ENCODE data around the gene PAEP.

DNA sequence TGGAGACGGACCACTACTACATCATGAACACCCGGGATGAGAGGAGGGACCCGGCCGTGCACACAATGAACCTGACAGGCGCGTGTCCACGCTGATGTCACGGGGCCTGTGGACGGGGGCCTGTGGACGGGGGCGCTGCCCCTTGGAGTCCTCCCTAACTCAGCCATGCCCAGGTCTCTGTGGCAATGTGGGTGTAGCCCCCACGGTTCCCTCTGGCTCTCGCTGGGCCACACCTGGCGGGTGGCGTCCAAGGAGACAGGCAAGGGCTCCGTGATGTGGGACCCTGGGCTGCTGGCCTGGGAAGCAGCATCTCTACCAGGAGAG, 22.1 kb downstream of the PAEP start:
- TF ChIP-seq POLR2A (IDR thresholded peaks at IDR 0.05) (no peak), EP300 (IDR thresholded peaks at IDR 0.05; ENCODE audit: low read depth) (no peak), POLR2AphosphoS5 (IDR thresholded peaks at IDR 0.05) (no peak)
- TF ChIP-seq, protein P1, sequence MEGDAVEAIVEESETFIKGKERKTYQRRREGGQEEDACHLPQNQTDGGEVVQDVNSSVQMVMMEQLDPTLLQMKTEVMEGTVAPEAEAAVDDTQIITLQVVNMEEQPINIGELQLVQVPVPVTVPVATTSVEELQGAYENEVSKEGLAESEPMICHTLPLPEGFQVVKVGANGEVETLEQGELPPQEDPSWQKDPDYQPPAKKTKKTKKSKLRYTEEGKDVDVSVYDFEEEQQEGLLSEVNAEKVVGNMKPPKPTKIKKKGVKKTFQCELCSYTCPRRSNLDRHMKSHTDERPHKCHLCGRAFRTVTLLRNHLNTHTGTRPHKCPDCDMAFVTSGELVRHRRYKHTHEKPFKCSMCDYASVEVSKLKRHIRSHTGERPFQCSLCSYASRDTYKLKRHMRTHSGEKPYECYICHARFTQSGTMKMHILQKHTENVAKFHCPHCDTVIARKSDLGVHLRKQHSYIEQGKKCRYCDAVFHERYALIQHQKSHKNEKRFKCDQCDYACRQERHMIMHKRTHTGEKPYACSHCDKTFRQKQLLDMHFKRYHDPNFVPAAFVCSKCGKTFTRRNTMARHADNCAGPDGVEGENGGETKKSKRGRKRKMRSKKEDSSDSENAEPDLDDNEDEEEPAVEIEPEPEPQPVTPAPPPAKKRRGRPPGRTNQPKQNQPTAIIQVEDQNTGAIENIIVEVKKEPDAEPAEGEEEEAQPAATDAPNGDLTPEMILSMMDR (IDR thresholded peaks at IDR 0.05): no peak
